Epithelial cell of esophagus (primary cell): ENCODE data around the gene RALGAPA1.
A peak's percentile ranks its signal among the peaks of the same experiment; 100 is the strongest.

Experiments
- DNase-seq: peaks from one replicate; pipeline ENCODE4 v3.0.0; 2010; ENCODE audit warnings: low read depth
- H3K4me3 ChIP-seq: 2 replicates; pipeline ENCODE4 v1.5.1; 2011; ENCODE audit warnings: mild to moderate bottlenecking, low read length, control low read depth
- CTCF ChIP-seq: IDR thresholded peaks from 2 replicates; pipeline ENCODE4 v1.5.1; 2011; ENCODE audit warnings: low read depth, mild to moderate bottlenecking, low read length, control low read depth, inconsistent platforms; ENCODE audit not compliant: insufficient read depth; ENCODE audit errors: missing control alignments

Gene RALGAPA1

GRCh38 chr14:35519986-35520385, 289.1 kb downstream of the RALGAPA1 start:
- no peak for DNase-seq
- H3K4me3 ChIP-seq: no peak overlapping the region
- TF ChIP-seq CTCF: no peak

DNA sequence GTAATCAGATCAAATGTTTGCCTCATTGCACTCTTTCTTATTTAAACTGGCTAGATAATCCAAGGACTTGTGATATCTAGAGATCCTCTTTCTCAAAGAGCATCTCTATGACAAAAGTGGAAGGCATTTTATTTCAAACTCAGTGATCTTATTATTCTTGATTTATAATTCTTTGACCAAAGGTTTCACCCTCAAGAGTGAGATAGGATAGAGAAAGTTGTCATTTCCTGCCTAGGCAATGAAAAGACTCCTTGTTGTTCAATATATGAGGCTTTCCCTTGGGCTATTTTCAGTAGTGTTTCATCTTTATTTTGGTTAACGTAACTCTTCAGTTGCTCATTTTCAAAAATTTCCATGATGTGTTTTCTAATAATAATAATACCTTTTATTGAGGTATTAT, 293.2 kb downstream of the RALGAPA1 start:
- no peak overlapping the region for H3K4me3 ChIP-seq
- no peak for DNase-seq
- TF ChIP-seq CTCF: no peak

DNA sequence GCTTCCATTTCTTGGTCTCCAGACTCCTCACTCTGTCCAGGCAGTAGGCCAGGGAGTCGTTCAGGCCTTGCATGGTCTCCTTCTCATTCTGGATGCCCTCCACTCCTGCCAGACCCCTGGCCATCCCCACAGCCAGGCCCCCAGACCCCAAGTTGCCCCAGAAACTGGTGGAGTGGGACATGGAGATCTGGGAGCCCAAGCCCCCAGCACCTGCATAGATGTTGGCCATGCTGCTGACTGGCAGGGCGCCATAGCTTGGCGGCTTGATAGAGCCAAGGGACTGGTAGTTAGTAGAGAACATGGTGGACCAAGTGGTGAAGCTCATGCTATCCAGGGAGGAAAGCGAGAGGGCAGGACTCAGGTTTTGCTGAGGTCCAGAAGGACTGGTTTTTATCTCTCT, 296.3 kb downstream of the RALGAPA1 start:
- DNase-seq: no peak
- no peak overlapping the region for H3K4me3 ChIP-seq
- TF ChIP-seq CTCF: no peak

GRCh38 chr14:35509846-35510245, 299.2 kb downstream of the RALGAPA1 start:
- DNase-seq: no peak
- TF ChIP-seq CTCF: no peak

DNA sequence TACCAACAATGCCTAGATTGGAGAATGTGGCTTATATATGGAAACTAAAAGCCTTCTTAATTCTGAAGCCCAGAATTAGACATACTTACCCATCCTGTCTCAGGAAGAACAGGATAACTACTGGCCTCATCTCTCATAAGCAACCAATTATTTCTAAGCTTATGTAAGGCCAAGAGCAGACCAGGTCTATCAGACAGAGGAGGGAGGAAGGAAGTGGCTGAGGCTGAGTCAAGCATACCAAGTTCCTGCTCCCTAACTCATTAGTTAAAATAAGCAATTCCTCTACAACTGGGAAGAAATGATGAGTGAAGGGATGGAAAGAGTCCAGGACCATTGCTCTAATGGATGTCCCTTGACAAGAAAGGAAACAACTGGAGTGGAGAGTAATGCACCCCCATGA, 302.2 kb downstream of the RALGAPA1 start:
- peak; percentile 33 for DNase-seq
- TF ChIP-seq CTCF: no peak
- no peak overlapping the region for H3K4me3 ChIP-seq

More at GRCh38 chr14:35509846-35510245, 299.2 kb downstream of the RALGAPA1 start:
- H3K4me3 ChIP-seq: no peak overlapping the region

- TF ChIP-seq CTCF: no peak
- H3K4me3 ChIP-seq: no peak overlapping the region
- no peak for DNase-seq
Measured at GRCh38 chr14:35506461-35506860, 302.6 kb downstream of the RALGAPA1 start.

- no peak overlapping the region for H3K4me3 ChIP-seq
- TF ChIP-seq CTCF: no peak
- DNase-seq: no peak
Measured at GRCh38 chr14:35504260-35504659, 304.8 kb downstream of the RALGAPA1 start.
